Measurements from ENCODE around the gene NECAB2.

DNA sequence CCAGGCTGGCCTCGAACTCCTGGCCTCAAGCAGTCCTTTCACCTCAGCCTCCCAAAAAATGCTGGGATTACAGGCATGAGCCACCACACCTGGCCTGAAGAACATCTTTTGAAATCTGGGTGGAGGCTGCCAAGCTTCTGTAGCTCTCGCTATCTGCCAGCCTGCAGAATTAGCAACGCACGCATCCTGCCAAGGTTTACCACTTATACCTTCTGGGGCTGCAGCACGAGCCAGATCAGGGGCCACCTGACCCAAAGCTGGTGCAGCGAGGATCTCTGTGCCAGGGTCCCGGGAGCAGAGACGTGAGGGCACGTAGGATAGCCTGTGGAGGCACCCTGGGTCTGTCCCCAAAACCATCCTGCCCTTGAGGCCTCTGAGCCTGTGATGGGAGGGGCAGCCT, 52.3 kb downstream of the NECAB2 start:
- TF ChIP-seq, protein P1, sequence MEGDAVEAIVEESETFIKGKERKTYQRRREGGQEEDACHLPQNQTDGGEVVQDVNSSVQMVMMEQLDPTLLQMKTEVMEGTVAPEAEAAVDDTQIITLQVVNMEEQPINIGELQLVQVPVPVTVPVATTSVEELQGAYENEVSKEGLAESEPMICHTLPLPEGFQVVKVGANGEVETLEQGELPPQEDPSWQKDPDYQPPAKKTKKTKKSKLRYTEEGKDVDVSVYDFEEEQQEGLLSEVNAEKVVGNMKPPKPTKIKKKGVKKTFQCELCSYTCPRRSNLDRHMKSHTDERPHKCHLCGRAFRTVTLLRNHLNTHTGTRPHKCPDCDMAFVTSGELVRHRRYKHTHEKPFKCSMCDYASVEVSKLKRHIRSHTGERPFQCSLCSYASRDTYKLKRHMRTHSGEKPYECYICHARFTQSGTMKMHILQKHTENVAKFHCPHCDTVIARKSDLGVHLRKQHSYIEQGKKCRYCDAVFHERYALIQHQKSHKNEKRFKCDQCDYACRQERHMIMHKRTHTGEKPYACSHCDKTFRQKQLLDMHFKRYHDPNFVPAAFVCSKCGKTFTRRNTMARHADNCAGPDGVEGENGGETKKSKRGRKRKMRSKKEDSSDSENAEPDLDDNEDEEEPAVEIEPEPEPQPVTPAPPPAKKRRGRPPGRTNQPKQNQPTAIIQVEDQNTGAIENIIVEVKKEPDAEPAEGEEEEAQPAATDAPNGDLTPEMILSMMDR (IDR thresholded peaks at IDR 0.05; ENCODE audit: insufficient read depth, low read length): no peak
- no peak for TF ChIP-seq POLR2AphosphoS5 (IDR thresholded peaks at IDR 0.05; ENCODE audit: low read depth)
